ENCODE data around the gene C2CD4C.

Gene C2CD4C

GRCh38 chr19:418761-419671 is 10.1 kb upstream of the C2CD4C start:
- no peak overlapping the region for H2AFZ ChIP-seq (ENCODE audit: low read depth, low read length)
- no peak for TF ChIP-seq EZH2phosphoT487 (IDR thresholded peaks at IDR 0.05; ENCODE audit: low read depth)
- TF ChIP-seq, protein P1, sequence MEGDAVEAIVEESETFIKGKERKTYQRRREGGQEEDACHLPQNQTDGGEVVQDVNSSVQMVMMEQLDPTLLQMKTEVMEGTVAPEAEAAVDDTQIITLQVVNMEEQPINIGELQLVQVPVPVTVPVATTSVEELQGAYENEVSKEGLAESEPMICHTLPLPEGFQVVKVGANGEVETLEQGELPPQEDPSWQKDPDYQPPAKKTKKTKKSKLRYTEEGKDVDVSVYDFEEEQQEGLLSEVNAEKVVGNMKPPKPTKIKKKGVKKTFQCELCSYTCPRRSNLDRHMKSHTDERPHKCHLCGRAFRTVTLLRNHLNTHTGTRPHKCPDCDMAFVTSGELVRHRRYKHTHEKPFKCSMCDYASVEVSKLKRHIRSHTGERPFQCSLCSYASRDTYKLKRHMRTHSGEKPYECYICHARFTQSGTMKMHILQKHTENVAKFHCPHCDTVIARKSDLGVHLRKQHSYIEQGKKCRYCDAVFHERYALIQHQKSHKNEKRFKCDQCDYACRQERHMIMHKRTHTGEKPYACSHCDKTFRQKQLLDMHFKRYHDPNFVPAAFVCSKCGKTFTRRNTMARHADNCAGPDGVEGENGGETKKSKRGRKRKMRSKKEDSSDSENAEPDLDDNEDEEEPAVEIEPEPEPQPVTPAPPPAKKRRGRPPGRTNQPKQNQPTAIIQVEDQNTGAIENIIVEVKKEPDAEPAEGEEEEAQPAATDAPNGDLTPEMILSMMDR (IDR thresholded peaks at IDR 0.05; ENCODE audit: low read depth, low read length): no peak
- H3K27me3 ChIP-seq (ENCODE audit: low read depth, low read length): no peaks in the 10 kb centered on the region
- no peak overlapping the region for H3K4me2 ChIP-seq (ENCODE audit: low read length)
- no peak overlapping the region for H3K9ac ChIP-seq (ENCODE audit: low read length)
- H3K79me2 ChIP-seq (ENCODE audit: low read length): no peaks in the 10 kb centered on the region
- no peak overlapping the region for H3K4me3 ChIP-seq (ENCODE audit: low read length)
- H3K4me1 ChIP-seq (ENCODE audit: low read length): no peaks in the 10 kb centered on the region
- H4K20me1 ChIP-seq (ENCODE audit: insufficient read depth, low read length): no peaks in the 10 kb centered on the region
- H3K9me3 ChIP-seq (ENCODE audit: insufficient read depth, low read length): no peaks in the 10 kb centered on the region
- H3K36me3 ChIP-seq (replicated peaks; ENCODE audit: low read depth, low read length): no peaks in the 10 kb centered on the region
- no peak overlapping the region for H3K27ac ChIP-seq (ENCODE audit: low read length)

DNA sequence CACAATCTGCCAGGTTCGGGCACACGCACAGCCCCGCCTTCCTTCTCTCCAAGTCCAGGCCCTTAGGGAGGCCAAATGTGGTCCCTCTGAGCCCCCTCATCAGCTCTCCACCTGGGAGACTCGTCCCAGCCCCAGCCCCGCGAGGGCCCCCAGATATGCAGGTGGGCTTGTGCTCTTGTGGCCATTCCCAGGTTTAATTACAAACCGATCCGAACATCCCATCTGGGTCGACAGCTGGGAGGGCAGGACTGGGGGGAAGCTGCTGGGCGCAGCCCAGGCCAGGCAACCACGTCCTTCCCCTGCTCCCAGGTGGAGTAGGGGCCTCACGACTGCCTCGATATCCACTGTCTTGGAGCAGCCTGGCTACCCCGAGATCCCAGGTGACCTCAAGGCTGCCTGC is 7.5 kb upstream of the C2CD4C start:
- H3K4me3 ChIP-seq (ENCODE audit: low read length): no peak overlapping the region
- no peaks in the 10 kb centered on the region for H3K9me3 ChIP-seq (ENCODE audit: insufficient read depth, low read length)
- TF ChIP-seq, protein P1 (IDR thresholded peaks at IDR 0.05; ENCODE audit: low read depth, low read length): no peak
- no peak for TF ChIP-seq EZH2phosphoT487 (IDR thresholded peaks at IDR 0.05; ENCODE audit: low read depth)
- no peak overlapping the region for H3K27ac ChIP-seq (ENCODE audit: low read length)
- no peaks in the 10 kb centered on the region for H3K36me3 ChIP-seq (replicated peaks; ENCODE audit: low read depth, low read length)
- no peak overlapping the region for H3K4me2 ChIP-seq (ENCODE audit: low read length)
- H3K4me1 ChIP-seq (ENCODE audit: low read length): no peaks in the 10 kb centered on the region
- no peak overlapping the region for H3K9ac ChIP-seq (ENCODE audit: low read length)
- no peak overlapping the region for H2AFZ ChIP-seq (ENCODE audit: low read depth, low read length)
- H4K20me1 ChIP-seq (ENCODE audit: insufficient read depth, low read length): no peaks in the 10 kb centered on the region
- no peaks in the 10 kb centered on the region for H3K27me3 ChIP-seq (ENCODE audit: low read depth, low read length)
- H3K79me2 ChIP-seq (ENCODE audit: low read length): no peaks in the 10 kb centered on the region

DNA sequence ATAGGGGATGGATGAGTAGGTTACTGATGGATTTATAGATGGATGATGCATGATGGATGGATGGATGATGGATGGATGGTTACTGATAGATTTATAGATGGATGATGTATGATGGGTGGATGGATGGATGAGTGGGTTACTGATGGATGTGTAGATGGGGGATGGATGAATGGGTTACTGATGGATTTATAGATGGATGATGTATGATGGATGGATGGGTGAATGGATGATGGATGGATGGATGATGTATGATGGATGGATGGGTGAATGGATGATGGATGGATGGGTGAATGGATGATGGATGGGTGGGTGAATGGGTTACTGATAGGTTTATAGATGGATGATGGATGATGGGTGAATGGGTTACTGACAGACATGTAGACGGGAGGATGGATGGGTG is 6.3 kb upstream of the C2CD4C start:
- no peaks in the 10 kb centered on the region for H4K20me1 ChIP-seq (ENCODE audit: insufficient read depth, low read length)
- H3K9me3 ChIP-seq (ENCODE audit: insufficient read depth, low read length): no peaks in the 10 kb centered on the region
- H3K4me2 ChIP-seq (ENCODE audit: low read length): no peak overlapping the region
- no peaks in the 10 kb centered on the region for H3K4me1 ChIP-seq (ENCODE audit: low read length)
- no peak overlapping the region for H3K27ac ChIP-seq (ENCODE audit: low read length)
- TF ChIP-seq, protein P1 (IDR thresholded peaks at IDR 0.05; ENCODE audit: low read depth, low read length): no peak
- no peak for TF ChIP-seq EZH2phosphoT487 (IDR thresholded peaks at IDR 0.05; ENCODE audit: low read depth)
- no peaks in the 10 kb centered on the region for H3K79me2 ChIP-seq (ENCODE audit: low read length)
- H3K36me3 ChIP-seq (replicated peaks; ENCODE audit: low read depth, low read length): no peaks in the 10 kb centered on the region
- no peak overlapping the region for H3K9ac ChIP-seq (ENCODE audit: low read length)
- no peaks in the 10 kb centered on the region for H3K27me3 ChIP-seq (ENCODE audit: low read depth, low read length)
- H2AFZ ChIP-seq (ENCODE audit: low read depth, low read length): no peak overlapping the region
- H3K4me3 ChIP-seq (ENCODE audit: low read length): no peak overlapping the region

GRCh38 chr19:413756-414420 is 4.9 kb upstream of the C2CD4C start:
- no peak overlapping the region for H3K9ac ChIP-seq (ENCODE audit: low read length)
- no peak overlapping the region for H3K27ac ChIP-seq (ENCODE audit: low read length)
- H4K20me1 ChIP-seq (ENCODE audit: insufficient read depth, low read length): no peaks in the 10 kb centered on the region
- no peaks in the 10 kb centered on the region for H3K4me1 ChIP-seq (ENCODE audit: low read length)
- no peaks in the 10 kb centered on the region for H3K27me3 ChIP-seq (ENCODE audit: low read depth, low read length)
- no peak for TF ChIP-seq EZH2phosphoT487 (IDR thresholded peaks at IDR 0.05; ENCODE audit: low read depth)
- TF ChIP-seq, protein P1 (IDR thresholded peaks at IDR 0.05; ENCODE audit: low read depth, low read length): no peak
- no peaks in the 10 kb centered on the region for H3K79me2 ChIP-seq (ENCODE audit: low read length)
- H3K36me3 ChIP-seq (replicated peaks; ENCODE audit: low read depth, low read length): no peaks in the 10 kb centered on the region
- H3K9me3 ChIP-seq (ENCODE audit: insufficient read depth, low read length): no peaks in the 10 kb centered on the region
- no peak overlapping the region for H3K4me3 ChIP-seq (ENCODE audit: low read length)
- H3K4me2 ChIP-seq (ENCODE audit: low read length): no peak overlapping the region
- no peak overlapping the region for H2AFZ ChIP-seq (ENCODE audit: low read depth, low read length)

Measured in OCI-LY3 (cell line).